Measurements from ENCODE around the gene RBM28. TPM values are rescaled to one million over a fixed set of nuclear protein-coding genes. Genes with fewer than 3 reads are reported as not detected.

The RBM28 gene
- total RNA-seq, 1 donor from 2014 or later = 23.8 TPM

- Histone ChIP-seq H3K27ac (no peak overlapping the region), H3K4me3 (no peak overlapping the region), H3K36me3 (no peaks in the 10 kb centered on the region), H3K4me1 (peaks cover 0 to 2% of the 10 kb centered on the region in 2 donors), H3K27me3 (no peaks in the 10 kb centered on the region), H3K9me3 (no peaks in the 10 kb centered on the region)
- TF ChIP-seq, protein P1, sequence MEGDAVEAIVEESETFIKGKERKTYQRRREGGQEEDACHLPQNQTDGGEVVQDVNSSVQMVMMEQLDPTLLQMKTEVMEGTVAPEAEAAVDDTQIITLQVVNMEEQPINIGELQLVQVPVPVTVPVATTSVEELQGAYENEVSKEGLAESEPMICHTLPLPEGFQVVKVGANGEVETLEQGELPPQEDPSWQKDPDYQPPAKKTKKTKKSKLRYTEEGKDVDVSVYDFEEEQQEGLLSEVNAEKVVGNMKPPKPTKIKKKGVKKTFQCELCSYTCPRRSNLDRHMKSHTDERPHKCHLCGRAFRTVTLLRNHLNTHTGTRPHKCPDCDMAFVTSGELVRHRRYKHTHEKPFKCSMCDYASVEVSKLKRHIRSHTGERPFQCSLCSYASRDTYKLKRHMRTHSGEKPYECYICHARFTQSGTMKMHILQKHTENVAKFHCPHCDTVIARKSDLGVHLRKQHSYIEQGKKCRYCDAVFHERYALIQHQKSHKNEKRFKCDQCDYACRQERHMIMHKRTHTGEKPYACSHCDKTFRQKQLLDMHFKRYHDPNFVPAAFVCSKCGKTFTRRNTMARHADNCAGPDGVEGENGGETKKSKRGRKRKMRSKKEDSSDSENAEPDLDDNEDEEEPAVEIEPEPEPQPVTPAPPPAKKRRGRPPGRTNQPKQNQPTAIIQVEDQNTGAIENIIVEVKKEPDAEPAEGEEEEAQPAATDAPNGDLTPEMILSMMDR (IDR thresholded peaks at IDR 0.05) = no peak
- no peak for DNase-seq (ENCODE audit: low spot score in 2 of 2)
- intact Hi-C loops (cut with DNase I) = no loop called here
Measured at GRCh38 chr7:128366986-128367385, 23.3 kb upstream of the RBM28 start.

DNA sequence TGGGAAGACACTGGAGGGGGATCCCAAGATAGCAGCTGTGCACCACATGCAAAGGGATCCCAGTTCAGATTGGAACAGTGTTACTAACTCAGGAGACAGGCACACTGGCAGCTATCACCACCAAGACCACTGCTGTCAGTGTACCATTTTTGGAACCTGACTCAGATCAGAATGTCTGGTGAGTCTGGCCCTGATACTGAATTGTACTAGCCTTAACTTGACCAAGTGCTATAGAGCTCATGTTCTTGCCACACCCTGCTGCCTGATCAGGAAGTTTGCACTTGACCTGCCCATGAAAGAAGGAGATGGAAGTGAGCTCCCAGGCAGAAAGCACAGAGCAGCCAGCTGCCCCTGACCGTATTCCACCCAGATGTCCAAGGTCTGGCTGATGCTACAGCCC is 22.6 kb upstream of the RBM28 start:
- H3K9me3 ChIP-seq = no peaks in the 10 kb centered on the region
- intact Hi-C loops (cut with DNase I) = no loop called here
- peaks cover 0 to 5% of the 10 kb centered on the region in 2 donors for H3K4me1 ChIP-seq
- H3K36me3 ChIP-seq = no peaks in the 10 kb centered on the region
- TF ChIP-seq, protein P1 (IDR thresholded peaks at IDR 0.05) = no peak
- no peak overlapping the region for H3K4me3 ChIP-seq
- H3K27ac ChIP-seq = no peak overlapping the region
- no peaks in the 10 kb centered on the region for H3K27me3 ChIP-seq
- DNase-seq (ENCODE audit: low spot score in 2 of 2) = no peak

- intact Hi-C loops (cut with DNase I) = no loop called here
- Histone ChIP-seq H3K9me3 (no peaks in the 10 kb centered on the region), H3K4me3 (no peak overlapping the region), H3K4me1 (peaks cover 0 to 11% of the 10 kb centered on the region in 2 donors), H3K27me3 (no peaks in the 10 kb centered on the region), H3K27ac (no peak overlapping the region), H3K36me3 (no peaks in the 10 kb centered on the region)
- no peak for DNase-seq (ENCODE audit: low spot score in 2 of 2)
- TF ChIP-seq, protein P1 (IDR thresholded peaks at IDR 0.05) = no peak
Measured at GRCh38 chr7:128365432-128365831, 21.7 kb upstream of the RBM28 start.

- no peak overlapping the region for H3K27ac ChIP-seq
- peaks cover 0 to 13% of the 10 kb centered on the region in 2 donors for H3K4me1 ChIP-seq
- H3K9me3 ChIP-seq = no peaks in the 10 kb centered on the region
- DNase-seq (ENCODE audit: low spot score in 2 of 2) = peak in 1 of 2 donors; percentile 34
- intact Hi-C loops (cut with DNase I) = no loop called here
- no peaks in the 10 kb centered on the region for H3K36me3 ChIP-seq
- TF ChIP-seq, protein P1 (IDR thresholded peaks at IDR 0.05) = no peak
- H3K27me3 ChIP-seq = no peaks in the 10 kb centered on the region
- H3K4me3 ChIP-seq = no peak overlapping the region
Measured at GRCh38 chr7:128364166-128364870, 20.6 kb upstream of the RBM28 start.

GRCh38 chr7:128363261-128363721 is 19.6 kb upstream of the RBM28 start:
- intact Hi-C loops (cut with DNase I) = no loop called here
- Histone ChIP-seq H3K27me3 (no peaks in the 10 kb centered on the region), H3K36me3 (no peaks in the 10 kb centered on the region), H3K4me1 (peaks cover 0 to 13% of the 10 kb centered on the region in 2 donors), H3K9me3 (no peaks in the 10 kb centered on the region), H3K4me3 (no peak overlapping the region), H3K27ac (no peak overlapping the region)
- TF ChIP-seq, protein P1 (IDR thresholded peaks at IDR 0.05) = no peak
- no peak for DNase-seq (ENCODE audit: low spot score in 2 of 2)
